GM19463 (cell line): ENCODE measurements around the gene GAS2.
"Not testable (repeated sequence)": the region's sequence is repeated elsewhere in the genome, so short reads cannot be mapped to it uniquely, and the experiment has no call there.

ENCODE experiments used
- ATAC-seq: cut with Tn5 transposase; IDR thresholded peaks from one replicate; pipeline ENCODE4 v1.9.1; 2021; ENCODE audit warnings: mild to moderate bottlenecking, moderate library complexity; ENCODE audit not compliant: unreplicated experiment

Gene GAS2

DNA sequence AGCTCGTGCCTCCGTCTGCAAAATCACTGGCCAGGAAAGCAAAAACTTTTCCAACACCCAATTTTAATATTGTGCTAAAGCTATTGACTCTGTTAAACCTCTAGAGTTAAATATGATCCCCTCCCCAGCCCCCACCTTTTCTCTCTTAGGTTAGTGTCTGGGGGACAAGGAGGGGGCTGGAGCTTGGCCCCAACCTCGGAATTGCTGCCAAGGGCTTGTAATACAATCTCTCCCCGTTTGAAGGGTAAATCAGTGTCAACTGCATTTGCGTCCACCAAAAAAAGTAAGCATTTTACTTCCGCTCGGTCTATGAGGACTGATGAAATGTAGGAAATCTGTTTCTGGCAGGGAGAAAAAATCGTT lies at the start of gene GAS2:
TSS of gene GAS2 (plus strand) at position 287 of the 363 bp plus-strand sequence. CDS start 8,259 bp downstream, outside the sequence.
- peak; percentile 15 for ATAC-seq

- ATAC-seq: no peak
Measured at GRCh38 chr11:22617868-22618267, 48.5 kb upstream of the GAS2 start.

- peak; percentile 47 for ATAC-seq
Measured at GRCh38 chr11:22624742-22625447, 41.5 kb upstream of the GAS2 start.

DNA sequence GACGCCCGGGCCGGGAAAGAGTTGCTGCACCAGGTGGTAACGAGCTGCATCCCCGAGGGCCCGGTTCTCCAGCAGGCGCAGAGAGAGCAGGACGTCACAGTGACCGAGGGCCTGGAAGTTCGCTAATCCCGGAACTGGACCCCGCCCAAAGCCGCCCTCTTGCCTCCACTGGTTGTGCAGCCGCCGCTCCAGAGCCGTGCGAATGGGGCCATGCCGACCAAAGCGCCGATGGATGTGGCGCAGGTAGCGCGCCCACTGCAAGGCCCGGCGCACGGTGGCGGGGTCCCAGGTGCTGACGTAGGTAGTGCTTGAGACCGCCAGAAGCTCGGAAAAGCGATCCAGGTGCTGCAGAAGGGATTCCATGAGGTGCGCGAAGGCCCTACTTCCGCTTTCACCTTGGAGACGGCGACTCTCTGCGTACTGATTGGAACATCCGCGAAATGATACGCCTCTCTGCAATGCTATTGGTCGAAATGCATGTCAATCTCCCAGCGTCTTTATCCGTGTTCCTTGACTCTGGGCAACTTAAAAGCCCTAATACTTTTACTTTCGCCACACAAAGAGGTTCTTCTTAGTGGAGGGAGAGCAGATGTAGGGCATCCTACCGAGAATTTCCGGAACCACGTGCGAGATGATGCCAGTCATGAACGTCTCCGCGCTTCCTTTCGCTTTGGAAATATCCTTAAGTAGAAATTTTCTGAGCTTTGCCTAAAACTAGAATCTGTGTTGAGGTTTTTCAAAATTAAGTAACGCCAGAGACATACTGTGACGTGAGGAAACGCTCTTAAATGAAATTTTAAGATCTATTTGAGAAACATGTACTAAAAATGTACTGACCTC lies 40.7 kb upstream of the GAS2 start, which contains the start of gene FANCF:
TSS of gene FANCF (minus strand) at position 376 of the 840 bp plus-strand sequence. CDS start at position 363, 13 bp downstream.
- peak; percentile 92 for ATAC-seq

DNA sequence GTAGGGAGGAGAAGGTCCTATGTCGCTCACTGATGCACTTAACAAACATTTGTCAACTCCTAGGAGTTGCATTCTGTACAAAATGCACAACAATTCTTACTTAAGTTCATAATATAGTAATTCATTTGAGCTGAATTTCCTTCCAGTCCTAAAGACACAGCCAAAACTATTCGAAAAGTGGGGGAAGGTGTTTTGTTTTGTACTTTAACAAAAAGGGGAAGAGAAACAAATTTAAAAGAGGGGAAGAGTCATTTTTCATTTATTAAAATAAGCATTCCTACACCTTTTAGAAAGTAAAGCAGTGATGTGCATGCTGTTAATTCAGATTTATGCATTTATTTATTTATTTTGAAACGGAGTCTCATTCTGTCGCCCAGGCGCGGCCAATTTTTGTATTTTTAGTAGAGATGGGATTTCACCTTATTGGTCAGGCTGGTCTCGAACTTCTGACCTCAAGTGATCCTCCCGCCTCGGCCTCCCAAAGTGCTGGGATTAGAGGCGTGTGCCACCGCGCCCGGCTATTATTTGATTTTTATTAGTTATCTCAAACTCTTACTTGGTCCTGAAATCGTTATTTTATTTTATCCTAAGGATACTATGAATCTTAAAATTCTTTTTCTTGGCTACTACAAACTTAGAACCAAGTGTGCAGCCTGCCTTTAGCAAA lies 39.7 kb upstream of the GAS2 start:
- ATAC-seq: no peak

- ATAC-seq: no peak
Measured at GRCh38 chr11:22627421-22627820, 39.0 kb upstream of the GAS2 start.

DNA sequence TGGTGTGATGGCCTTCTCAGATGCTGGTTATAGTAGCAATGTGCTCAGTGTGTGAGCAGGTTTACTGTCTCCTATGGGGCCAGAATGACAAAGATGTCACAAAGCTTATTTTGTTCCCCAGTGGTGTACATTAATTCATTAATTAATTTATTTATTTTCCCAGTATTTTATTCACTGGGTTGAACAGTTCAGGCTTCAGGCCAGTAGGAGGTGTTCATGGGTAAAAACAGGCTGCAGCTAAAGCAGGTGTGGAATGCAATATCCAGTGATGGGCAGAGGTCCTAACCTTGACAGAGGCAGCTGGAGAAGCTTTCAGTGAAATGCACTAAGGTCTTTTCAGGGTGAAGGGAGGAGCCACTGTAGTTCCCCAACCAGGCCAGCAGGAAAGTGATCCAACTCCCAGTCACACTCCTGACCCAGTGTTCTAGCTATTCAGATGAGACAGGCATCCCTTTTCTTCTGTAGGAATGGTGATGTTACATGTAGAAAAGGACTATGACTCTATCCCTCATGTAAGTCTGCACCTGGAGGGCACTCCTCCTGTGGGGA lies 33.0 kb upstream of the GAS2 start:
- ATAC-seq: no peak

- no peak for ATAC-seq
Measured at GRCh38 chr11:22634897-22635629, 31.3 kb upstream of the GAS2 start.

DNA sequence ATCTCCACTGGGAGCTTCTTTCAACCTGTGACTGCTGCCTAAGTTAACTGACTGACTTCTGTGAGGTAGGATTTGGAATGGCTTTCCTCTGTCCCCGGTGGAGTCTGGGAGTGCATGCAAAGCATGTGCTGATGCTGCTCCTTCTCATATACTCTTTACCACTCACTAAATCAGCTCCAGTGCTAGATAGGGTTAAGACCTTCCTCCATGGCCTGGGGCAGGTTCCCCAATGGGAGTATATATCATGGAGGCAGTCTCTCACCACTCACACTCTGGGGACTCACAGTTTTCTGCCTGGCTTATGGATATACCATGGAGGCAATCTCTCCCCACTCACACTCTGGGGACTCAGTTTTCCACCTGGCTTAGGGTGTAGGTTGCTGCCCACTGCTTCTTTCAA lies 30.7 kb upstream of the GAS2 start:
- no peak for ATAC-seq

DNA sequence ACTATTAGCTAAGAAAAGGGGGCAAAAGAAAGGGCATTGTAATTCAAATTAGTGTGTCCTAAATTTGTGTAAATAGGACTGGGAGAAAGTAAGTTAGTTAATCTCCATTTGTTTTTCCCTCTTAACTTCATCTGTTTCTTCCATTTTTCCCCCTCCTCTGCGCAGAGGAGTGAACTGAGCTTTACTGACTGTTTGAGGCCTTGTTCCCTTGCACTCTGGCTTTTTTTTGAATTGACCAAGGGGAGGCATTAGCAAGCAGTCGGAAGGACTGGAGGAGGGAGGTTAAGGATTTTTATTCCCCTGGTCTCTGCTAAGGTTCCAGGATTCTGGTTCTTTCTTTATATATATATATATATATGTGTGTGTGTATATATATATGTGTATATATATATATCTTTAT lies 25.5 kb upstream of the GAS2 start:
- no peak for ATAC-seq

- no peak for ATAC-seq
Measured at GRCh38 chr11:22641559-22641958, 24.9 kb upstream of the GAS2 start.

GRCh38 chr11:22652346-22652745 lies 14.1 kb upstream of the GAS2 start:
- not testable (repeated sequence) for ATAC-seq

GRCh38 chr11:22656130-22656529 lies 10.3 kb upstream of the GAS2 start:
- no peak for ATAC-seq

- ATAC-seq: peak; percentile 88
Measured at GRCh38 chr11:22657101-22657694, 9.2 kb upstream of the GAS2 start.

DNA sequence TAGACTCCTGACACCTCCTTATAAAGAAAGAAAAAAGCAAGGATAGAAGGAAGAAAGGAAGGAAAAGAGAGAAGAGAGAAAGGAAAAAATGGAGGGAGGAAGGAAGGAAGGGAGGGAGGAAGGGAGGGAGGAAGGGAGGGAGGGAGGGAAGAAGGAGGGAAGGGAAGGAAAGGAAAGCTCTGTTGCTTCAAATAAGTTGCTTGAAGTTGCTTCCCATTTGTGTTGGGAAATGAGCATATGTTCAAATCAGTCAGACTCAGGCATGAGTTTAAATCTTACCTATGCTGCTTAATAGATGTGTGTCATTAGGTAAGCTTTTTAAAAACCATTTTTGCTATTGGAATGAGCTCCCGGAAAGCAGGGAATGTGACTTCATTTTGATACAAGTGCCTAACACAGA lies 6.6 kb upstream of the GAS2 start:
- ATAC-seq: no peak

- peak; percentile 61 for ATAC-seq
Measured at GRCh38 chr11:22666688-22667439, 453 bp downstream of the GAS2 start.

- no peak for ATAC-seq
Measured at GRCh38 chr11:22668005-22668796, 1.8 kb downstream of the GAS2 start.

- ATAC-seq: no peak
Measured at GRCh38 chr11:22669368-22669767, 3.0 kb downstream of the GAS2 start.

DNA sequence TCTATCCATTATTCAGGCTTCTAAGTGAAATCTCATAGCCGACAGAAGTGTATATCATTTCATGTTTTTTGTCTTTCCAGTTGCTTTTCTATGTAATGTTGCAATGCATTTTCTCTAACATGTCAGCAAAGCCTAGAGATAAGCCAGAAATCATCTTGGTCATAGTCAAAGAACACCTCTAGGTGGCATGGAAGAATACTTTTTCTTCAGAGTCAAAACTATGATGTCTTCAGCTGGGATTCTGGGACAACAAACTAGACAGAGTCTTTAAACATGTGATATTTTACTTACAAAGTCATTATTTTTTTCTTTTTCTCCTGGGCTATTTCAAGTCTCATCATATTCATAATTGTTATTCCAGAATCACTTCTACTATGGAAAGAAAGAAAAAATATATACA lies 4.4 kb downstream of the GAS2 start:
- peak; percentile 21 for ATAC-seq
